Measurements from ENCODE around the gene ZNF10.

Gene ZNF10

DNA sequence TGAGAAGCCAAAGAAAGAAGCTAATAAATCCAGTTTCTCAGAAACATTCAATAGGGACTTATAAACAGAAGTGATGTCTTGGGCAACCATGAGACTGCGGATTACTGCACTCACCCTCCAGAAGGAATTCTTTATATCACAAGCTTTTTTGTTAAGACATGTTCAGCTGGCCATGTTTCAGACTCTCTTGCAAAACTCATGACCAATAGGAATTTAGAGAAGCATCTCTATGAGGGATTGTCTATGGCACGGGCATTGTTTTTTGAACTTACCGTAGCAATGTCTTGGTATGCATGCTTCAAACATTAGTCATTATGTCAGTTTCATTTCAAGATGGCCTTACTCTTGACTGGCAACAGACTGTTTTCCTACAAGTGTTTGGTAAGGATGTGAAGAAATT is 35.3 kb downstream of the ZNF10 start:
- Mint-ChIP-seq H3K36me3 (ENCODE audit: low read depth) (peaks cover 29% of the 10 kb centered on the region), H3K4me3 (no peak overlapping the region), H3K9me3 (peaks cover 65% of the 10 kb centered on the region)

DNA sequence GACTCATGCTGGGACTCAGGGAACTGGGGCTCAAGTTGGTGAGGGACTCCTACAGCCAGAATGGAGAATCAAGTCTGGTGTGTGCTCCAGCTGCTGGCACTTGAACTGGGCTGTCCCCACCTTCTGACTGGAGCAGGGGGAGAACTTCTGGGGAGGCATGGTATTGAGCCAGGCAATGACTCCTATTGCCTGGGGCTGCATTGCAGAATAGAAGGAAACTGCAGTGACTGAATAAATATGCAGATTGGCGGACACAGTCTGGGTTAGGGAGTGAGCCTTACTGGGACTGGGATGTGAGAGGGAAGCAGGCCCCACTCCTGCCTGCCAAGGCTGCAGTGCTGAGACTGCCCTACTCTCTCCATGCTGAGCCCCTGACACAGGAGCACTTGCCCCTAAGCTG is 42.1 kb downstream of the ZNF10 start:
- ATAC-seq: no peak
- peaks cover 22% of the 10 kb centered on the region for H3K36me3 Mint-ChIP-seq (ENCODE audit: low read depth)
- H3K27ac Mint-ChIP-seq: no peak overlapping the region
- no peaks in the 10 kb centered on the region for H3K27me3 Mint-ChIP-seq
- H3K9me3 Mint-ChIP-seq: peaks cover 66% of the 10 kb centered on the region
- DNase-seq: no peak
- no peaks in the 10 kb centered on the region for H3K4me1 Mint-ChIP-seq
- no peak overlapping the region for H3K4me3 Mint-ChIP-seq

More for the DNA sequence above, 35.3 kb downstream of the ZNF10 start:
- ATAC-seq (no peak), DNase-seq (no peak)
- H3K27me3 Mint-ChIP-seq: no peaks in the 10 kb centered on the region
- no peaks in the 10 kb centered on the region for H3K4me1 Mint-ChIP-seq
- no peak overlapping the region for H3K27ac Mint-ChIP-seq

DNA sequence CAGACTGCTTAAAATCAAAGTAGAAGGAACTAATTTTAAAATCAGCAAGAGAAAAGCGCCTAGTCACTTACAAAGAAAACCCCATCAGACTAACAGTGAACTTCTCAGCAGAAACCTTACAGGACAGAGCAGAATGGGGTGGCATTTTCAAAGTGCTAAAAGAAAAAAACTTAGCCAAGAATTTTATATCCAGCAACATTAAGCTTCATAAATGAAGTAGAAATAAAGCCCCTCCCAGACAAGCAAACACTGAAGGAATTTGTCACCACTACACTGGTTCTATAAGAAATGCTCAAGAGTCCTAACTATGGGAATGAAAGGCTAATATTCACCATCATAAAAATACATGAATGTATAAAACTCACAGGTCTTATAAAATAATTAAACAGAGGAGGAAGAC is 44.5 kb downstream of the ZNF10 start:
- H3K27ac Mint-ChIP-seq: no peak overlapping the region
- peaks cover 57% of the 10 kb centered on the region for H3K9me3 Mint-ChIP-seq
- peaks cover 19% of the 10 kb centered on the region for H3K36me3 Mint-ChIP-seq (ENCODE audit: low read depth)
- H3K4me3 Mint-ChIP-seq: no peak overlapping the region
- ATAC-seq (no peak), DNase-seq (no peak)
- H3K27me3 Mint-ChIP-seq: no peaks in the 10 kb centered on the region
- H3K4me1 Mint-ChIP-seq: no peaks in the 10 kb centered on the region

DNA sequence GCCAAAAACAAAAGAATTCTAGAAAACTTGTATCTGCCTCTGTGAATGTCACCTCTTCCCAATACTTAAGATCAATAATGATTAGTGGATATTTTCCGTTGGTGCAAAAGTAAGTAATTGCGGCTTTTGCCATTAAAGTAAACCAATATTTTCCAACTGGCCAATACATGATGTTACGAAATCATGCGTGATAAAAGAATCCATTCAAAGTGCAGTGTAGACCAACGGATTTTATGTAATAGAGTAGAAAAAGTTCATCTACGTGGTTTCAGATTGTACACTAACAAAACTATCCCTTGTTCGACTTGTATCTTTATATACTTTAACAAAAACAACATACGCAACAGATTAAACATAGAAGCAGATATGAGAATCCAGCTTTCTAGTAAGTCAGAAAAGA is 50.2 kb downstream of the ZNF10 start:
- H3K27ac Mint-ChIP-seq: no peak overlapping the region
- no peak for DNase-seq
- no peak overlapping the region for H3K4me3 Mint-ChIP-seq
- H3K4me1 Mint-ChIP-seq: peaks cover 20% of the 10 kb centered on the region
- no peak for ATAC-seq
- H3K36me3 Mint-ChIP-seq (ENCODE audit: low read depth): peaks cover 56% of the 10 kb centered on the region
- no peaks in the 10 kb centered on the region for H3K27me3 Mint-ChIP-seq
- H3K9me3 Mint-ChIP-seq: peaks cover 60% of the 10 kb centered on the region

DNA sequence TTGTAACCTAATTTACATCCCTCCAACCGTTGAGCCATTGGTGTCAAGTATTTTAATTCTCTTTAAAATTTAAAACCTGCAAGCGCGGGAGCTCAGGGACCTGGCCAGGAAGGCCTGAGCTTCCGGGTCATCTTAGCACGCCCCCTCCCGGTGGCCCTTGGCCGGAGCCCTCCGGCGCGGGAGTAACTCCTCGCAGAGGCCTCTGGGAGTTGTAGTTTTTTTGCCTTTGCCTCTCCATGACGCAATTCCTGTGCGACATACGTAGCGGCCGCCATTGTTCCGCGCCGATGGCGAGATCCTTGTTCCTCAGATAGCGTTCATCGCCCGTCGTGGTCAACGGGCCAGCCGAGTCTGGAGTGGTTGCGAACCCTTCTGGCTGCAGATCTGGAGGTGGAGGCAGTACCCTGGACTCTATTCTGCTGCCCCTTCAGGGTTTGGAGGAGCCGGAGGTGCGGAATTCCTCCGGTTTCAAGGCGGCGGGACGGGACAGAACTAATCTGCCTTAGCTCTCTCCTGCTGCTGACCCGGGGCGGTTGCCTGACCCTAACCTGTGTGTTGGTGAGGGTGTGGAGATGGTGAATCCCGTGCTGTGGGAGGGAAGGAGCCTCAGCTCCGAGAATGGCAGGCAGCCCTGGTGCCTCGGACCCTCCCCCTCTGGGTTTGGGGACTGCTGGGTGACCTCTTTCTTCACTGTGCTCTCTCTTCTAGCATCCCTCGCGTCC is 51.0 kb downstream of the ZNF10 start, which contains the start of gene ZNF268:
Gene ZNF268, plus strand, starts transcription at position 258 of the 722 bp plus-strand sequence. CDS start 503 bp downstream, outside the sequence.
- peaks cover 62% of the 10 kb centered on the region for H3K36me3 Mint-ChIP-seq (ENCODE audit: low read depth)
- H3K4me1 Mint-ChIP-seq: peaks cover 20% of the 10 kb centered on the region

DNA sequence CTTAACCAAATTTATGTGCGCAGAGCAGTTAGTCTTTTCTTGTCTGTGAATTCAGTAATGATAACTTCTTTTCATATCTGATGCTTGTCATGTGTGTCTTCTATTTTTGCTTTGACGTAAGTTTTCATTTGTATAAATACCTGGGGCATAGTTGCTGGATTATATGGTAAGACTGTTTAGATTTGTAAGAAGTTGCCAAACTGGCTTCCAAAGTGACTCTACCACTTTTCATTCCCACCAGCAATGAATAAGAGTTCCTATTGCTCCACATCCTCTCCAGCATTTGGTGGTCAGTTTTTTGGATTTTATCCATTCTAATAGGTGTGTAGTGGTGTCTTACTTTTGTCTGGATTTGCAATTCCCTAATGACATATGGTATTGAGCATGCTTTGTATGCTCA is 59.7 kb downstream of the ZNF10 start:
- Mint-ChIP-seq H3K4me1 (peaks cover under 1% of the 10 kb centered on the region), H3K4me3 (no peak overlapping the region)

More for the DNA sequence above, 51.0 kb downstream of the ZNF10 start, which contains the start of gene ZNF268:
- Mint-ChIP-seq H3K27ac (peak within 1 kb of the TSS; percentile 82), H3K27me3 (no peaks in the 10 kb centered on the region), H3K9me3 (peaks cover 56% of the 10 kb centered on the region), H3K4me3 (peak within 1 kb of the TSS; percentile 91)
- DNase-seq (peak; percentile 95), ATAC-seq (peak; percentile 93)

DNA sequence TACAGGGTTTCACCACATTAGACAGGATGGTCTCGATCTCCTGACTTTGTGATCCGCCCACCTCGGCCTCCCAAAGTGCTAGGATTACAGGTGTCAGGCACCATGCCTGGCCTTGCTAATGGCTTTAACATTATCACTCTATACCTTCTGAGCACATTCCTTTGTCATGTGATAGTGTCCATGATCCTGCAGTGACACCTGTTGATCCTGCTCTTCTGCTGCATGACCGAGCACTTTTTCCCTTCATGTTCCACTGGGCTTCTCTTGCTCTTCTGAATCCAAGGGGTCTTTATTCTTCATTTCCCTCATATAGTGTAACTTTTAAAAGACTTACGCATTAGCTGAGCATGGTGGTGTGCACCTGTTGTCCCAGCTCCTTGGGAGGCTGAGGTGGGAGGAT is 62.4 kb downstream of the ZNF10 start:
- H3K36me3 Mint-ChIP-seq (ENCODE audit: low read depth): peaks cover 91% of the 10 kb centered on the region
- H3K27me3 Mint-ChIP-seq: no peaks in the 10 kb centered on the region
- no peaks in the 10 kb centered on the region for H3K4me1 Mint-ChIP-seq
- H3K27ac Mint-ChIP-seq: no peak overlapping the region
- H3K4me3 Mint-ChIP-seq: no peak overlapping the region
- H3K9me3 Mint-ChIP-seq: peaks cover 66% of the 10 kb centered on the region
- no peak for ATAC-seq
- DNase-seq: no peak

More for the DNA sequence above, 59.7 kb downstream of the ZNF10 start:
- H3K27me3 Mint-ChIP-seq: no peaks in the 10 kb centered on the region
- ATAC-seq (no peak), DNase-seq (no peak)
- peaks cover 79% of the 10 kb centered on the region for H3K9me3 Mint-ChIP-seq
- H3K36me3 Mint-ChIP-seq (ENCODE audit: low read depth): peaks cover 100% of the 10 kb centered on the region
- H3K27ac Mint-ChIP-seq: no peak overlapping the region

DNA sequence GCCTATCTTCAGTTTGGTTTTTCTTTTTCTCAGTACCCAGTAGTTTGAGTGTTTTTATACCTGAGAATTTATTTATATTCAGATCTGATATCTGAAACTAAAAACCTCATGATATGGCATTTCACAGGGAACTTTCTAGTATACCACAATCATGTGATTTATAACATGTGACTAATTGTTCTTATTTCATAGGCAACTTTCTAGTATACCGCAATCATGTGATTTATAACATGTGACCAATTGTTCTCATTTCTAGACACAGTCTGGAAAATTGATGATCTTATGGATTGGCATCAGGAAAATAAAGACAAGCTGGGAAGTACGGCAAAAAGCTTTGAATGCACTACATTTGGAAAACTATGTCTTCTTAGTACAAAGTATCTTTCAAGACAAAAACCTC is 71.5 kb downstream of the ZNF10 start:
- H3K9me3 Mint-ChIP-seq: peaks cover 58% of the 10 kb centered on the region
- H3K4me1 Mint-ChIP-seq: no peaks in the 10 kb centered on the region
- ATAC-seq: no peak
- H3K27me3 Mint-ChIP-seq: no peaks in the 10 kb centered on the region
- no peak overlapping the region for H3K27ac Mint-ChIP-seq
- no peak overlapping the region for H3K4me3 Mint-ChIP-seq
- H3K36me3 Mint-ChIP-seq (ENCODE audit: low read depth): peaks cover 76% of the 10 kb centered on the region
- no peak for DNase-seq

DNA sequence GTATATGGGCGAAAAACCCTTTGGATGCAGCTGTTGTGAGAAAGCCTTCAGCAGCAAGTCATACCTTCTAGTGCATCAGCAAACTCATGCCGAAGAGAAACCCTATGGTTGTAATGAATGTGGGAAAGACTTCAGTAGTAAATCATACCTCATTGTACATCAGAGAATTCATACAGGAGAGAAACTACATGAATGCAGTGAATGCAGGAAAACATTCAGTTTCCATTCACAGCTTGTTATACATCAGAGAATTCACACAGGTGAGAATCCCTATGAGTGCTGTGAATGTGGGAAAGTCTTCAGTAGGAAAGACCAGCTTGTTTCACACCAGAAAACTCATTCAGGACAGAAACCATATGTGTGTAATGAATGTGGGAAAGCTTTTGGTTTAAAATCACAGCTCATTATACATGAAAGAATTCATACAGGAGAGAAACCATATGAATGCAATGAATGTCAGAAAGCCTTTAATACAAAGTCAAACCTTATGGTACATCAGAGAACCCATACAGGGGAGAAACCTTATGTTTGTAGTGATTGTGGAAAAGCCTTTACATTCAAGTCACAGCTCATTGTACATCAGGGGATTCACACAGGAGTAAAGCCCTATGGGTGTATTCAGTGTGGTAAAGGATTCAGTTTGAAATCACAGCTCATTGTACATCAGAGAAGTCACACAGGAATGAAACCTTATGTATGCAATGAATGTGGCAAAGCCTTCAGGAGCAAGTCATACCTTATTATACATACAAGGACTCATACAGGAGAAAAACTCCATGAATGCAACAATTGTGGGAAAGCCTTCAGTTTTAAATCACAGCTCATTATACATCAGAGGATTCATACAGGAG is 72.3 kb downstream of the ZNF10 start:
- no peak for ATAC-seq
- Mint-ChIP-seq H3K27me3 (no peaks in the 10 kb centered on the region), H3K4me3 (no peak overlapping the region), H3K9me3 (peaks cover 63% of the 10 kb centered on the region), H3K27ac (no peak overlapping the region), H3K36me3 (ENCODE audit: low read depth) (peaks cover 73% of the 10 kb centered on the region), H3K4me1 (no peaks in the 10 kb centered on the region)
- no peak for DNase-seq

DNA sequence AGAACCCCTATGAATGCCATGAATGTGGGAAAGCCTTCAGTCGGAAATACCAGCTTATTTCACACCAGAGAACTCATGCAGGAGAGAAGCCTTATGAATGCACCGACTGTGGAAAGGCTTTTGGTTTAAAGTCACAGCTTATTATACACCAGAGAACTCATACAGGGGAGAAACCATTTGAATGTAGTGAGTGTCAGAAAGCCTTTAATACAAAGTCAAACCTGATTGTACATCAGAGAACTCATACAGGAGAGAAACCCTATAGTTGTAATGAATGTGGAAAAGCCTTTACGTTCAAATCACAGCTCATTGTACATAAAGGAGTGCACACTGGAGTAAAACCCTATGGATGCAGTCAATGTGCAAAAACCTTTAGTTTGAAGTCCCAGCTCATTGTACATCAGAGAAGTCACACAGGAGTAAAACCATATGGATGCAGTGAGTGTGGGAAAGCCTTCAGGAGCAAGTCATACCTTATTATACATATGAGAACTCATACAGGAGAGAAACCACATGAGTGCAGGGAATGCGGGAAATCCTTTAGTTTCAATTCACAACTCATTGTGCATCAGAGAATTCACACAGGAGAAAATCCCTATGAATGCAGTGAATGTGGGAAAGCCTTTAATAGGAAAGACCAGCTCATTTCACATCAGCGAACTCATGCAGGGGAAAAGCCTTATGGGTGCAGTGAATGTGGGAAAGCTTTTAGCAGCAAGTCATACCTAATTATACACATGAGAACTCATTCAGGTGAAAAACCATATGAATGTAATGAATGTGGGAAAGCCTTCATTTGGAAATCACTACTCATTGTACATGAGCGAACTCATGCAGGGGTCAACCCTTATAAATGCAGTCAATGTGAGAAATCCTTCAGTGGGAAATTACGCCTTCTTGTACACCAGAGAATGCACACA is 73.2 kb downstream of the ZNF10 start:
- H3K9me3 Mint-ChIP-seq: peaks cover 66% of the 10 kb centered on the region
- DNase-seq (no peak), ATAC-seq (no peak)
- H3K4me3 Mint-ChIP-seq: no peak overlapping the region
- H3K36me3 Mint-ChIP-seq (ENCODE audit: low read depth): peaks cover 75% of the 10 kb centered on the region
- peak overlapping the region; percentile 27 for H3K27ac Mint-ChIP-seq
- H3K27me3 Mint-ChIP-seq: no peaks in the 10 kb centered on the region
- no peaks in the 10 kb centered on the region for H3K4me1 Mint-ChIP-seq

DNA sequence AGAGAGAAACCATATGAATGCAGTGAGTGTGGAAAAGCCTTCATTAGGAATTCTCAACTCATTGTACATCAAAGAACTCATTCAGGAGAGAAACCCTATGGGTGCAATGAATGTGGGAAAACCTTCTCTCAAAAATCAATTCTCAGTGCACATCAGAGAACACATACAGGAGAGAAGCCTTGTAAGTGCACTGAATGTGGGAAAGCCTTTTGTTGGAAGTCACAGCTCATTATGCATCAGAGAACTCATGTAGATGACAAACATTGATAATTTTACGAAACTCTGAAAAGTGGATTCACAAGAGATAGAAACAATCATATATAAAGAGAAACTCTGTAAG is 73.8 kb downstream of the ZNF10 start:
- ATAC-seq: no peak
- peak overlapping the region; percentile 27 for H3K27ac Mint-ChIP-seq
- no peaks in the 10 kb centered on the region for H3K27me3 Mint-ChIP-seq
- peaks cover 67% of the 10 kb centered on the region for H3K9me3 Mint-ChIP-seq
- H3K4me3 Mint-ChIP-seq: no peak overlapping the region
- peaks cover 72% of the 10 kb centered on the region for H3K36me3 Mint-ChIP-seq (ENCODE audit: low read depth)
- no peaks in the 10 kb centered on the region for H3K4me1 Mint-ChIP-seq
- DNase-seq: no peak

DNA sequence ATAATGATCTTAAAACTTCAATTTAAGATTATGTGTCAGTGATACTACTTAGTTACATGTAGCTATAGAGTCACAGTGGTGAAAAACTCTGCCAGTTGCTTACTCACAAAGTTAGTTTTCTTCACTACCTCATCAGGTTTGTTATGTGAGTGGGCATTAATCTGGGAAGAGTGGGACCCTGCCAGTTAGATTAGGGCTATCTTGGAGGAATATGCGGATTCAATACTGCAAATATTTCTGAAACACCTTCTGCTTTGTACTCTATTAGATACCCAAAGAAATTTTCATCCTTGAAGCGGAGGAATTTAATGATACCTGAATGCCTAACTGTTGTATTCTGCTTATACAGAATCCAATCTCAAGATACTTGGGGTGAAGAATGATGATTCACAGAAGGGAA is 76.0 kb downstream of the ZNF10 start:
- Mint-ChIP-seq H3K4me3 (no peak overlapping the region), H3K36me3 (ENCODE audit: low read depth) (peaks cover 60% of the 10 kb centered on the region), H3K27ac (no peak overlapping the region), H3K4me1 (no peaks in the 10 kb centered on the region), H3K27me3 (no peaks in the 10 kb centered on the region), H3K9me3 (peaks cover 63% of the 10 kb centered on the region)
- ATAC-seq: no peak
- DNase-seq: no peak
